H1 (cell line): ENCODE results near the gene PURA. TPM values are rescaled to one million over a fixed set of nuclear protein-coding genes. Genes with fewer than 3 reads are reported as not detected.
A peak's percentile ranks its signal among the peaks of the same experiment; 100 is the strongest.

ENCODE experiments used
- CTCF ChIA-PET: fragments of 300-600 bp; sonication (Branson Sonifier 250); formaldehyde crosslinking; loops from one replicate; lab custom pipeline; 2021; ENCODE audit not compliant: partially characterized antibody; lab: Charles Lee
- POLR2A ChIA-PET: fragments of 300-600 bp; sonication (Branson Sonifier 250); formaldehyde crosslinking; loops from one replicate; lab custom pipeline; 2021; ENCODE audit warnings: inconsistent platforms; ENCODE audit not compliant: partially characterized antibody; lab: Charles Lee
- DNase-seq, 2 experiments: peaks; one replicate each; pipeline versions ENCODE4 v3.0.0 to v3.0.0-alpha.2; 2010 to 2022; ENCODE audit warnings: low spot score in 2 of 2, low read depth in 1 of 2, mixed read lengths in 1 of 2
- FAIRE-seq: peaks from 2 replicates; lab custom pipeline; 2011; peaks lifted over from hg19 to GRCh38; lab: Jason Lieb, UNC
- H2AFZ ChIP-seq: 2 replicates; pipeline ENCODE4 v1.8.1; 2012; ENCODE audit warnings: low read length, inconsistent platforms
- H2AK5ac ChIP-seq: 2 replicates; pipeline ENCODE4 v1.6.1; 2013; ENCODE audit warnings: low read depth, low read length
- H2BK120ac ChIP-seq: replicated peaks from 2 replicates; pipeline ENCODE3; 2013; ENCODE audit warnings: low read depth, low read length, inconsistent platforms
- H2BK12ac ChIP-seq: 2 replicates; pipeline ENCODE4 v1.6.1; 2013; ENCODE audit warnings: low read depth, low read length
- H2BK15ac ChIP-seq: 2 replicates; pipeline ENCODE4 v1.6.1; 2013; ENCODE audit warnings: low read length
- H2BK20ac ChIP-seq: 2 replicates; pipeline ENCODE4 v1.6.1; 2013; ENCODE audit warnings: low read length
- H2BK5ac ChIP-seq: 2 replicates; pipeline ENCODE4 v1.6.1; 2013; ENCODE audit warnings: low read depth, low read length
- H3K14ac ChIP-seq: 2 replicates; pipeline ENCODE4 v1.6.1; 2013; ENCODE audit warnings: inconsistent platforms; ENCODE audit not compliant: insufficient read length
- H3K18ac ChIP-seq: 2 replicates; pipeline ENCODE4 v1.6.1; 2013; ENCODE audit warnings: low read length; ENCODE audit errors: extremely low read depth
- H3K23ac ChIP-seq: 2 replicates; pipeline ENCODE4 v1.6.1; 2013; ENCODE audit warnings: inconsistent platforms; ENCODE audit not compliant: insufficient read length
- H3K23me2 ChIP-seq: 2 replicates; pipeline ENCODE4 v1.6.1; 2013; ENCODE audit warnings: low read depth, low read length
- H3K27ac ChIP-seq: 2 replicates; pipeline ENCODE4 v1.6.1; 2011; ENCODE audit warnings: low read depth, low read length, inconsistent platforms
- H3K27me3 ChIP-seq, 4 experiments: replicated peaks in 1 of 4; 1 replicate in 1 of 4; 2 replicates in 3 of 4; pipeline versions ENCODE4 v1.6.1 to v1.8.1; 2011 to 2013; ENCODE audit warnings: low read length in 3 of 4, mild to moderate bottlenecking in 3 of 4, inconsistent platforms in 2 of 4, mixed read lengths in 2 of 4, moderate library complexity in 1 of 4; ENCODE audit not compliant: control insufficient read depth in 3 of 4, insufficient read depth in 3 of 4; ENCODE audit errors: extremely low read depth in 1 of 4
- H3K36me3 ChIP-seq, 4 experiments: 2 replicates each; pipeline versions ENCODE4 v1.6.1 to v1.8.1; 2011 to 2013; ENCODE audit warnings: mild to moderate bottlenecking in 4 of 4, low read length in 3 of 4, moderate library complexity in 2 of 4, control low read depth in 1 of 4, inconsistent platforms in 1 of 4; ENCODE audit not compliant: insufficient read depth in 4 of 4, control insufficient read depth in 2 of 4
- H3K4ac ChIP-seq: replicated peaks from 2 replicates; pipeline ENCODE3; 2013; ENCODE audit warnings: low read length, low read depth, mixed read lengths, inconsistent platforms; ENCODE audit not compliant: insufficient read length
- H3K4me1 ChIP-seq, 4 experiments: replicated peaks in 1 of 4; 1 replicate in 1 of 4; 2 replicates in 3 of 4; pipeline versions ENCODE4 v1.6.1 to v1.8.1; 2011 to 2013; ENCODE audit warnings: low read length in 3 of 4, inconsistent platforms in 2 of 4, mixed read lengths in 1 of 4; ENCODE audit not compliant: insufficient read depth in 4 of 4, control insufficient read depth in 3 of 4
- H3K4me2 ChIP-seq, 2 experiments: 2 replicates each; pipeline versions ENCODE4 v1.6.1 to v1.8.1; 2011 to 2013; ENCODE audit warnings: low read depth in 2 of 2, low read length in 2 of 2, control low read depth in 1 of 2, inconsistent platforms in 1 of 2, mild to moderate bottlenecking in 1 of 2; ENCODE audit not compliant: insufficient read depth in 1 of 2
- H3K4me3 ChIP-seq, 4 experiments: fragments of 200-600, 300-600 bp in 1 of 4; sonication (generic), shearing (Covaris generic), sonication (Bioruptor Twin) in 1 of 4; 2 replicates each; pipeline versions ENCODE4 v1.5.1 to v1.8.1; 2011 to 2016; ENCODE audit warnings: low read length in 4 of 4, low read depth in 3 of 4, control low read depth in 2 of 4, inconsistent platforms in 2 of 4, mild to moderate bottlenecking in 2 of 4, mixed read lengths in 1 of 4, moderate library complexity in 1 of 4; ENCODE audit not compliant: insufficient read depth in 2 of 4; ENCODE audit errors: extremely low read depth in 1 of 4
- H3K56ac ChIP-seq: replicated peaks from 2 replicates; pipeline ENCODE3; 2013; ENCODE audit warnings: low read depth, mild to moderate bottlenecking, mixed read lengths, low read length, inconsistent platforms; ENCODE audit not compliant: insufficient read length
- H3K79me1 ChIP-seq: 2 replicates; pipeline ENCODE4 v1.6.1; 2013; ENCODE audit warnings: low read depth, low read length, control low read depth
- H3K79me2 ChIP-seq, 2 experiments: 2 replicates each; pipeline versions ENCODE4 v1.6.1 to v1.8.1; 2012 to 2013; ENCODE audit warnings: low read length in 2 of 2, mild to moderate bottlenecking in 2 of 2, inconsistent platforms in 1 of 2; ENCODE audit not compliant: insufficient read depth in 2 of 2, control insufficient read depth in 1 of 2
- H3K9ac ChIP-seq, 4 experiments: replicated peaks in 1 of 4; 1 replicate in 1 of 4; 2 replicates in 3 of 4; pipeline versions ENCODE4 v1.6.1 to v1.8.1; 2011 to 2013; ENCODE audit warnings: low read depth in 3 of 4, low read length in 3 of 4, control low read depth in 2 of 4, mild to moderate bottlenecking in 2 of 4, moderate library complexity in 2 of 4, inconsistent platforms in 1 of 4; ENCODE audit errors: extremely low read depth in 1 of 4
- H3K9me3 ChIP-seq, 2 experiments: 2 replicates each; pipeline versions ENCODE4 v1.6.1 to v1.8.1; 2012 to 2013; ENCODE audit warnings: mild to moderate bottlenecking in 2 of 2, moderate library complexity in 2 of 2, control low read depth in 1 of 2, inconsistent platforms in 1 of 2, low read depth in 1 of 2, low read length in 1 of 2, mixed read lengths in 1 of 2; ENCODE audit not compliant: insufficient read depth in 2 of 2
- H4K20me1 ChIP-seq, 2 experiments: replicated peaks in 1 of 2; 2 replicates each; pipeline versions ENCODE3 to v1.8.1; 2011 to 2013; ENCODE audit warnings: inconsistent platforms in 2 of 2, low read length in 2 of 2, mild to moderate bottlenecking in 1 of 2; ENCODE audit not compliant: insufficient read depth in 2 of 2, control insufficient read depth in 1 of 2
- H4K5ac ChIP-seq: 2 replicates; pipeline ENCODE4 v1.6.1; 2013; ENCODE audit warnings: low read length, low read depth, mixed read lengths, inconsistent platforms; ENCODE audit not compliant: insufficient read length
- H4K8ac ChIP-seq: 2 replicates; pipeline ENCODE4 v1.8.0; 2013; ENCODE audit warnings: mild to moderate bottlenecking, moderate library complexity, low read length, inconsistent platforms; ENCODE audit not compliant: insufficient read depth; ENCODE audit errors: extremely low read depth
- H4K91ac ChIP-seq: replicated peaks from 2 replicates; pipeline ENCODE3; 2013; ENCODE audit warnings: low read length, mixed read lengths, inconsistent platforms; ENCODE audit not compliant: insufficient read length
- BACH1 ChIP-seq: IDR thresholded peaks from 2 replicates; pipeline ENCODE4 v1.6.1; 2012; ENCODE audit warnings: low read length, improper control_type of control experiment
- CREB1 ChIP-seq: IDR thresholded peaks from 2 replicates; pipeline ENCODE4 v1.6.1; 2012; ENCODE audit warnings: inconsistent platforms
- MAX ChIP-seq: IDR thresholded peaks from 2 replicates; pipeline ENCODE4 v1.6.1; 2012; ENCODE audit warnings: inconsistent platforms
- POLR2A ChIP-seq, 2 experiments: IDR thresholded peaks; 1 replicate in 1 of 2; 2 replicates in 1 of 2; pipeline ENCODE4 v1.6.1; 2011; ENCODE audit warnings: low read depth in 2 of 2, low read length in 2 of 2, mild to moderate bottlenecking in 2 of 2; ENCODE audit errors: control extremely low read depth in 1 of 2
- SAP30 ChIP-seq: fragments of 300-600 bp; sonication (generic); IDR thresholded peaks from 2 replicates; pipeline ENCODE4 v1.7.1; 2012; ENCODE audit warnings: low read length, moderate library complexity, mild to moderate bottlenecking, inconsistent platforms; ENCODE audit not compliant: insufficient read depth, insufficient replicate concordance
- TEAD4 ChIP-seq: IDR thresholded peaks from 2 replicates; pipeline ENCODE4 v1.6.1; 2012; ENCODE audit warnings: low read depth, low read length, inconsistent platforms, mixed read lengths
- YY1 ChIP-seq: IDR thresholded peaks from 2 replicates; pipeline ENCODE4 v1.6.1; 2011; ENCODE audit warnings: low read depth, mild to moderate bottlenecking, low read length
- WGBS, 2 experiments: shearing (Covaris generic) in 1 of 2; methylation state at CpG; one replicate each; pipeline versions ENCODE4 v1.1.6 to v1.1.7; 2013 to 2015; ENCODE audit warnings: low lambda C conversion rate in 2 of 2, mixed read lengths in 2 of 2, inconsistent platforms in 1 of 2, low coverage in 1 of 2, missing lambda C conversion rate in 1 of 2; ENCODE audit not compliant: insufficient replicate concordance in 2 of 2, insufficient coverage in 1 of 2, insufficient read length in 1 of 2; ENCODE audit errors: extremely low coverage in 1 of 2, missing lambda C conversion rate in 1 of 2; 5-methylcytosine and 5-hydroxymethylcytosine counted together
- polyA plus RNA-seq, 7 experiments: library from polyadenylated mRNA; depleted of rRNA in 3 of 7; stranded (reverse) in 5 of 7; unstranded in 2 of 7; fragments of >200 nt in 5 of 7; fragments of 200-250 nt in 2 of 7; gene quantifications; 1 replicate in 5 of 7; 2 replicates in 1 of 7; 4 replicates in 1 of 7; pipeline versions ENCODE4 v1.2.1 to v1.2.3, GENCODE V29; 2011 to 2013; ENCODE audit warnings: missing spikeins in 2 of 7, mixed read lengths in 2 of 7
- total RNA-seq: library from RNA; stranded (reverse); fragmentation: NEBNext Ultra II Directional; extraction: Animal tissue kit (Norgen Biotek cat#: 25700); gene quantifications from 2 replicates; pipeline ENCODE4 v1.2.1, GENCODE V29; 2021

PURA gene
- total and polyA plus RNA-seq, 2 of the 8 experiments (the other 6 are each of a cell fraction or from before 2014, with no cell fraction given), result 0.98 to 2.1 TPM

- TF ChIP-seq CREB1 (peak; percentile 64; the same call in 1 of the 2 replicates), YY1 (0 out of 2 replicates have a peak, but pooled peaks have one; percentile 12), POLR2A (IDR thresholded peaks at IDR 0.05; ENCODE audit: control extremely low read depth in 1 of 2, low read depth in 2 of 2, low read length in 2 of 2) (no peak), SAP30 (no peak), MAX (peak; percentile 26; the same call in 1 of the 2 replicates), BACH1 (no peak), TEAD4 (peak; percentile 66; the same call in 1 of the 2 replicates)
- TF ChIP-seq, all 59 proteins: peak for 4
These were observed 40.0 kb downstream of the PURA start for GRCh38 chr5:140153905-140154304.

More at GRCh38 chr5:140153905-140154304, 40.0 kb downstream of the PURA start:
- H2BK20ac ChIP-seq, result peak overlapping the region; percentile 95; the same call in 1 of the 2 replicates
- no peak overlapping the region for H3K9ac ChIP-seq
- H3K79me1 ChIP-seq, result no peaks in the 10 kb centered on the region
- H3K4ac ChIP-seq, result no peak overlapping the region
- FAIRE-seq, result no peak
- no peaks in the 10 kb centered on the region for H3K9me3 ChIP-seq
- WGBS, 2 experiments, result 18% methylated on average over 7 of the region's 8 CpGs; no CpG with 5 or more reads in 1 of the 2 experiments
- ChIA-PET POLR2A (interaction anchor here (0.6 to 5.2 kb wide), 4 partner anchors 9 to 403 kb away, joined by 3 to 19 read pairs (median 3); partner anchors contain the start of gene SRA1), CTCF (interaction anchor here (1.0 to 10.1 kb wide), 9 partner anchors 8 to 366 kb away, joined by 3 to 118 read pairs (median 4); no protein-coding TSS in a partner anchor)
- H3K56ac ChIP-seq, result no peak overlapping the region
- H4K20me1 ChIP-seq, result no peaks in the 10 kb centered on the region
- H4K5ac ChIP-seq, result no peak overlapping the region
- no peak overlapping the region for H3K14ac ChIP-seq
- no peaks in the 10 kb centered on the region for H3K36me3 ChIP-seq
- H2AK5ac ChIP-seq, result no peak overlapping the region
- H3K27ac ChIP-seq, result no peak overlapping the region
- no peak overlapping the region for H3K23ac ChIP-seq
- DNase-seq, result no peak
- peak overlapping the region; percentile 73; the same call in 1 of the 2 replicates for H2BK5ac ChIP-seq
- peak overlapping the region; percentile 90; the same call in 1 of the 2 replicates for H2BK12ac ChIP-seq
- peak overlapping the region; percentile 19; the same call in 1 of the 2 replicates for H4K8ac ChIP-seq
- H3K23me2 ChIP-seq, result peaks cover 3% of the 10 kb centered on the region; the same call in 1 of the 2 replicates
- H3K27me3 ChIP-seq, result peaks cover 0 to 18% (median 9%) of the 10 kb centered on the region in 4 experiments; a peak in 4 of 7 replicates
- H4K91ac ChIP-seq, result peak overlapping the region; percentile 34
- peak overlapping the region; percentile 46 to 52 for H3K4me2 ChIP-seq
- H3K4me1 ChIP-seq, result peaks cover 6 to 24% (median 17%) of the 10 kb centered on the region in 4 experiments
- H2BK120ac ChIP-seq, result peak overlapping the region; percentile 70
- peak overlapping the region; percentile 78; the same call in 1 of the 2 replicates for H3K18ac ChIP-seq
- H3K4me3 ChIP-seq, result peak overlapping the region in 3 of 4 experiments; percentile 1 to 30 (median 10); a peak in 3 of 8 replicates
- H3K79me2 ChIP-seq, result no peaks in the 10 kb centered on the region
- peak overlapping the region; percentile 71 for H2AFZ ChIP-seq
- no peak overlapping the region for H2BK15ac ChIP-seq
